ENCODE measurements around the gene PURA.
"Not testable (repeated sequence)": the region's sequence is repeated elsewhere in the genome, so short reads cannot be mapped to it uniquely, and the experiment has no call there.

Gene PURA

GRCh38 chr5:140136624-140137023 is 22.7 kb downstream of the PURA start:
- DNase-seq: no peak

GRCh38 chr5:140140435-140140834 is 26.5 kb downstream of the PURA start:
- no peak for DNase-seq

GRCh38 chr5:140141241-140141640 is 27.3 kb downstream of the PURA start:
- DNase-seq: no peak

GRCh38 chr5:140142246-140142645 is 28.3 kb downstream of the PURA start:
- no peak for DNase-seq

GRCh38 chr5:140142856-140143255 is 28.9 kb downstream of the PURA start:
- DNase-seq: no peak

- DNase-seq: no peak
These were observed 29.8 kb downstream of the PURA start for GRCh38 chr5:140143521-140144258.

GRCh38 chr5:140145256-140145655 is 31.3 kb downstream of the PURA start:
- no peak for DNase-seq

- DNase-seq: peak; percentile 42
These were observed 32.1 kb downstream of the PURA start for GRCh38 chr5:140145818-140146522.

- no peak for DNase-seq
These were observed 32.6 kb downstream of the PURA start for GRCh38 chr5:140146523-140146842.

- no peak for DNase-seq
These were observed 33.6 kb downstream of the PURA start for GRCh38 chr5:140147460-140147859.

- DNase-seq: no peak
These were observed 34.6 kb downstream of the PURA start for GRCh38 chr5:140148508-140148907.

- DNase-seq: no peak
These were observed 36.3 kb downstream of the PURA start for GRCh38 chr5:140150201-140150600.

- DNase-seq: no peak
These were observed 37.5 kb downstream of the PURA start for GRCh38 chr5:140151144-140152021.

GRCh38 chr5:140152022-140152999 is 38.4 kb downstream of the PURA start:
- DNase-seq: no peak

- DNase-seq: no peak
These were observed 39.3 kb downstream of the PURA start for GRCh38 chr5:140153255-140153654.

- no peak for DNase-seq
These were observed 40.0 kb downstream of the PURA start for GRCh38 chr5:140153905-140154304.

- not testable (repeated sequence) for DNase-seq
These were observed 40.9 kb downstream of the PURA start for GRCh38 chr5:140154710-140155381.

- DNase-seq: peak; percentile 78
These were observed 43.3 kb downstream of the PURA start for GRCh38 chr5:140157032-140157781.

GRCh38 chr5:140159014-140159927 is 45.4 kb downstream of the PURA start:
- DNase-seq: no peak

- no peak for DNase-seq
These were observed 48.4 kb downstream of the PURA start for GRCh38 chr5:140162275-140162674.
